Activated CD4-positive, alpha-beta T cell treated with anti-CD3 and anti-CD28 coated beads for 24 hours (primary cell): Measurements from ENCODE around the gene CTH.
A peak's percentile ranks its signal among the peaks of the same experiment; 100 is the strongest.
"Not testable (repeated sequence)": the region's sequence is repeated elsewhere in the genome, so short reads cannot be mapped to it uniquely, and the experiment has no call there.

Source experiments
- DNase-seq, 2 donors: peaks; one replicate each; pipeline ENCODE4 v3.0.0-alpha.2; 2020; ENCODE audit warnings: low read depth in 2 of 2

The CTH gene

DNA sequence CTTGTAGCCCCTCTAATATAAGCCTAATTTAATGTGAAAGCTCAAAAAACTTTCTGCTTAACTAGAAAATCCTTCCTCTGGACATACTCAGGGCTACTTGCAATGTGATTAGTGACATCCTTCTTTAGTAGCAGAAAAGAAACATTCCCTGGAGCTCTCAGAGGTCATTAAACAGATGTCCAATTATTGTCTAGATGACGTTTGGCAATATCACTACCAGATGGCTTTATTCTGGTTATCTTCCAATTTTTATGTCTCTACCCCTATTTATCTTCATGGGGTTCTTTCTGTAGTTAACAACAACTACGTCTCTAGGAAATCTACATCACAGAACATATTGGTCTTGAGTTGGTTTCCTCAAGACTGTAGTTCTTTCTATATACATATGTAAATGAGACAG, 44.2 kb downstream of the CTH start:
- DNase-seq: no peak

- DNase-seq: no peak
Measured at GRCh38 chr1:70458131-70458530, 47.1 kb downstream of the CTH start.

DNA sequence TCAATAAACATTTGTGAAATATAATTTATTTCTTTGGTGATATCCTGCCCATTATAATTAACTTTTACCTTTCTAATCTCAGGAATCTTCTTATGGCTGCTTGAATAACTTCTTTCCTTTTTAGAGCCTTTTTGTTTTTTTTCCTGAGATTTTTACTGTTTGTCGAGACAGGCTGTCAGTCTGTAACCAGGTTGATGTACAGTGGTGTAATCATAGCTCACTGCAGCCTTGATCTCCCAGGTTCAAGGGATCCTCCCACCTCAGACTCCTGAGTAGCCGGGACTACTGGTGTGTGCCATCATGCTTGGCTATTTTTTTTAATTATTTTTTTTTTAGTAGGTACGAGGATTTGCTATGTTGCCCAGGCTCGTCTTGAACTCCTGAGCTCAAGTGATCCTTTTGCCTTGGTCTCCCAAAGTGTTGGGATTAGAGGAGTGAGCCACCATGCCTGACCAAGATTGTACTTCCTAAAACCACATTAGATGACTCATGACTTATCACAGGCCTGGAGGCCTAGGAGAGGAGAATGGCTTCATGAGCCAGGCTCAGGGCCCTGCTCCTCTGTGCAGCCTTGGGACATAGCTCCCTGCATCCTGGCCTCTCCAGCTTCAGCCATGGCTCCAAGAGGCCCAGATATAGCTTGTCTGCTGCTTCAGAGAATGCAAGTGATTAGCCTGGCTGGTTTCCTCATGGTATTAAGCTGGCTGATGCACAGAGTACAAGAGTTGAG, 48.6 kb downstream of the CTH start:
- no peak for DNase-seq

GRCh38 chr1:70460740-70461713, 50.0 kb downstream of the CTH start:
- DNase-seq: not testable (repeated sequence)

GRCh38 chr1:70462611-70463010, 51.5 kb downstream of the CTH start:
- no peak for DNase-seq

- DNase-seq: no peak
Measured at GRCh38 chr1:70465911-70466310, 54.8 kb downstream of the CTH start.

- DNase-seq: no peak
Measured at GRCh38 chr1:70467531-70467930, 56.5 kb downstream of the CTH start.

GRCh38 chr1:70468180-70468579, 57.1 kb downstream of the CTH start:
- DNase-seq: no peak

DNA sequence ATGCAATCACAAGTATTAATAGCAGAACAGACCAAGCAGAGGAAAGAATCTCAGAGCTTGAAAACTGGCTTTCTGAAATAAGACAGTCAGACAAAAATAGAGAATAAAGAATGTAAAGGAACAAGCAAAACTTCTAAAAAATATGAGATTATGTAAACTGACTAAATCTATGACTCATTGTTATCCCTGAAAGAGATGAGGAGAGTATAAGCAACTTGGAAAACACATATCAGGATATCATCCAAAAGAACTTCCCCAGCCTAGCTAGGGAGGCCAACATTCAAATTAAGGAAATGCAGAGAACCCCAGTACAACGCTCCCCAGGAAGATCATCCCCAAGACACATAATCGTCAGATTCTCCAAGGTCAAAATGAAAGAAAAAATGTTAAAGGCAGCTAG, 58.1 kb downstream of the CTH start:
- DNase-seq: not testable (repeated sequence)

DNA sequence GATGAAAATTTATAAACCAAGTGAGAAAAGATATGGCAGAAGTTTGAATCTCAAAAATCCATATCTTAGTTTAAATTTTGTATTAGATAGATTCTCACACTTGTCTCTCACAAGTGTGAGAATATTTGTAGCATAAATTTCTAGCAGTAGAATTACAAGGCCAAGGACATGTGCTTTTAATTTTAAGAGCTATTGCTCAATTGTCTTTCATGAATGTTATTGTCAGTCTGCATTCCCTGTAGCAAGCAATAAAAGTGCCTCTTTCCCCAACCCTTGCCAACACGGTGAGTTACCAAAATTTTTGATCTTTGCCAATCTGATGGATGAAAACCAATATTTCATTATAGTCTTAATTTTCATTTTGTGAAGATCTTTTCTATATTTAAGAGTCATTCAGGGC, 64.0 kb downstream of the CTH start:
- DNase-seq: no peak

DNA sequence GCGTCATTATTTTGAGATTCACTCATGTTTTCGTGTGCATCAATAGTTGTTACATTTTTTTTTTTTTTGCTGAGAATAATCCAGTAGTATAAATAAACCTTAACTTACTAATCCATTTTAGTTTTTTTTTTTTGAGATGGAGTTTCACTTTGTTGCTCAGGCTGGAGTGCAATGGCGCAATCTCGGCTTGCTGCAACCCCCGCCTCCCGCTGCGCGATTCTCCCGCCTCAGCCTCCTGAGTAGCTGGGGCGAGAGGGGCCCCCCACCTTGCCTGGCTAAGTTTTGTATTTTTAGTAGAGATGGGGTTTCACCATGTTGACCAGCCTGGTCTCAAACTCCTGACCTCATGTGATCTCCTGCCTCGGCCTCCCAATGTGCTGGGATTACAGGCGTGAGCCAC, 66.0 kb downstream of the CTH start:
- no peak for DNase-seq

DNA sequence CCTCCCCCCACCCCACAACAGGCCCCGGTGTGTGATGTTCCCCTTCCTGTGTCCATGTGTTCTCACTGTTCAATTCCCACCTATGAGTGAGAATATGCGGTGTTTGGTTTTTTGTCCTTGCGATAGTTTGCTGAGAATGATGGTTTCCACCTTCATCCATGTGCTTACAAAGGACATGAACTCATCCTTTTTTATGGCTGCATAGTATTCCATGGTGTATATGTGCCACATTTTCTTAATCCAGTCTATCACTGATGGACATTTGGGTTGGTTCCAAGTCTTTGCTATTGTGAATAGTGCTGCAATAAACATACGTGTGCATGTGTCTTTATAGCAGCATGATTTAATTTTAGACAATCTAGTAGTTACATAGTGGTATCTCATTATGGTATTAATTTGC, 66.8 kb downstream of the CTH start:
- DNase-seq: not testable (repeated sequence)

- DNase-seq: no peak
Measured at GRCh38 chr1:70483342-70483741, 72.3 kb downstream of the CTH start.

- no peak for DNase-seq
Measured at GRCh38 chr1:70485624-70486023, 74.6 kb downstream of the CTH start.

DNA sequence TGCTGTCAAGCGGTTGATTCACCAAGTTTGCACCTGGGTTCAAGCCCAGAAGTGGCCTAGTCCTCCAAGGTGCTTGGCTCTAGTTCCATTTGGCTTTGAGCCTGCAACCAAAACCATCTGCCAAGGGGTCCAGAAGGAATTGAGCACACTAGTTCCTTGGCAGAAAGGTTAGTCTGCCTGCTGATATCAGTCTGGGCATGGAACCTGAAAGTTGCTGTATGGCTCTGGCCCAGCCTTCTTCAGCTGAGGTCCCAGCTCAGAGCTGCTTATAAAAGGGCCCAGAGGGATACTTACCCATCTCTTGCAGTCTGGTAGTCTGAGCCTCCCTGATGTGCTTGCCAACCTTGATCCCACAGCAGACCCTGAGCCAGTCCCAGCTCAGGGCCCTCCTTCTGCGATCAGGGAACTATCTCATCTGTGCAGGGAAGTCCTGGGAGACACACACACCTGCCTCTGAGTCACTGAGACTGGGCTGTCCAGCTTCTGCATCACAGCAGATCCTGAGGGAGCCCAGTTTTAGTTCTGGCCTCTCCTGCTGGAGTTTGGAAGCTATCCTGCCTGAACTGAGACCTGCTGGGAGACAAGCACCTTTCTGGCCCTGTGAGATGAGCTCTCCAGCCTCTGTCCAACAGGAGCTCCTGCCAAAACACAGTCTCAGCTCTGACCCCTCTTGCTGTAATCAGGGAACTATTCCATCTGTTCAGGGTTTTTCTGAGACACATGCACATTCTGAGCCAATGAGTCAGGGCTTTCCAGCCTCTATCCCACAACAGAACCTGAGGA, 75.8 kb downstream of the CTH start:
- no peak for DNase-seq

GRCh38 chr1:70487459-70487815, 76.4 kb downstream of the CTH start:
- DNase-seq: no peak

DNA sequence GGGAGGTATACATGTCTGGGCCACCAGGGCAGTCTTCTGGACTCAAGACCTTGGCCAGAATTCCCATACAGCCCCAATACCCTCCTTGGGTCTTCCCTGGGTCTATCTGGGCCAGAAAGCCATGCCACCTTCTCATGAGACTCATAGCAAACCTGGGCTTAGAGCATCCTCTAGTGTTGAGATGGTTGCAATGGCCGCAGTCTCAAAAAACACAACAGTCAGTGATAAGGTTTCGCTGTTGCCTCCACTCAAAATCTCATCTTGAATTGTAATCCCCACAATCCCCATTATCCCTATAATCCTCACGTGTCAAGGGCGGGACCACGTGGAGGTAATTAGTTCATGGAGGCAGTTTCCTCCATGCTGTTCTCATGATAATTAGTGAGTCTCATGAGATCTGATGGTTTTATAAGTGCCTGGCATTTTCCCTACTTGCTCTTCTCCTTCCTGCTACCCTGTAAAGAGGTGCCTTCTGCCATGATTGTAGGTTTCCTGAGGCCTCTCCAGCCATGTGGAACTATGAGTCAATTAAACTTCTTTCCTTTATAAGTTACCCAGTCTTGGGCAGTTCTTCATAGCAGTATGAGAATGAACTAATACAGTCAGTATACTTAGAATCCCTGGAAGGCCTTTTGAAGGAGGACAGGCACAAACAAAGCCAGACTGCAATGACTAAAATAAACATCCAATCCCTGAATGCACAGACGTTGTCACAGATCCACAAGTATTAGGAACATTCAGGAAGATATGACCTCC, 77.0 kb downstream of the CTH start:
- peak in 1 of 2 donors; percentile 3 for DNase-seq
